SW 1271 (cell line): ENCODE results near the gene CREB3L2.
"Not testable (repeated sequence)": the region's sequence is repeated elsewhere in the genome, so short reads cannot be mapped to it uniquely, and the experiment has no call there.

Source experiments
- DNase-seq, 2 experiments: peaks; one replicate each; lab custom pipeline; 2025; lab: John Stamatoyannopoulos, UW

The CREB3L2 gene

GRCh38 chr7:137968890-137969289, 33.0 kb downstream of the CREB3L2 start:
- DNase-seq, result no peak

GRCh38 chr7:137968339-137968738, 33.5 kb downstream of the CREB3L2 start:
- DNase-seq, result not testable (repeated sequence)

DNA sequence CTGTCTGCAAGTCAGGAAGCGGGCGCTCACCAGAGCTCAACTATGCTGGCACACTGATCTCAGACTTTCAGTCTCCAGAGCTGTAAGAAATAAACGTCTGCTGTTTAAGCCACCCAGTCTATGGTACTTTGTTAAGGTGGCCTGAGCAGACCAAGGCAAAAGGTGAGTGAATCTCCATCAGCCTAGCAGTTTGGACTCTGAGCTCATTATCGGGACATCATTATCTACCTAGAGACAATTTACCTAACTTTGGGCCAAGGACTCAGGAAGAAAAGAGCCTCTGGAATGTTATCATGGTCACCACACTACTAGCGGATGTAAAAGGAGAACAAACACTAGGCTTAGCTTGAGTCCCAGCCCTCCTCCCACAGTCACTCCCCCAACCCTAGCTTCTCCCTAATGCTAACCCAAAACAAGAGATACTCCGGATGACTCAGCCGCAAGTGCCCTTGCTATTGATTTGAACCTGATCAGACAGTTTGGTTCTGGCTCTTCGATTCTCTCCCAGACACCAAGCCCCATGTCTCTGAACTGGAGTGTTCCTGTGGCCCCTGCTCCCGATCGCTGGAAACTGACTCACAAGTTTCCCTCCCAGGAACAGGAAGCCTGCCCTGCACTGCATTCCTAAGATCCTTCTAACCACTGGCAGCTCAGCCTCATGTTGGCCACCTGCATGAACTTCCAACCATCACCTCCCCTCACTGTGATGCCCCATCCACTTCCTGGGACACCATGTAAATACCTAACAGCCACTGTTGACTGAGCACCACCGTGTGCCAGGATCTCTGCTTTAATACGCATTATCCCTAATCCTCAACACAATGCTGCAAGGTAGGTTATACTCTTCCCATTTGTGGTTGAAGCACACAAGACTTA, 34.5 kb downstream of the CREB3L2 start:
- DNase-seq, result peak; percentile 43 to 80

DNA sequence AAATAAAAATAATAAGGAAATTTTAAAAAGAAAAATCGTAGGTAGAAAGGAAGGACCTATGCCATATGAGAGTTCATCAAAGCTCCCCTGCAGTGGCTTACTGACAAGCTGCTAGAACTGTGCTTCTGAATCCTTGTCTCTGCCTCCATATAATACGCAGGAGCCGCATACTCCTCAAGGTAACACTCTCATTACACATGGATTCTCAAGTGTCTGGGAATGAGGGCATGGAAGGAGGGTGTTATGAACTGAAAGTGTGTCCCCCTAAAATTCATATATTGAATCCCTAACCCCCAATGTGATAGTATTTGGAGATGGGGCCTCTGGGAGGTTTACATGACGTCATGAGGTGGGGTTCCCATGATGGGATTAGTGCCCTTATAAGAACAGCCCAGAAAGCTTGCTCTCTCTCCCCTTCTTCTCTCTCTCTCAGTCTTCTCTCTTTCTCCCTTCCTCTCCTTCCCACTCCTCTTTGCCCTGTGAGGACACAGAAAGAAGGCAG, 35.2 kb downstream of the CREB3L2 start:
- no peak for DNase-seq

DNA sequence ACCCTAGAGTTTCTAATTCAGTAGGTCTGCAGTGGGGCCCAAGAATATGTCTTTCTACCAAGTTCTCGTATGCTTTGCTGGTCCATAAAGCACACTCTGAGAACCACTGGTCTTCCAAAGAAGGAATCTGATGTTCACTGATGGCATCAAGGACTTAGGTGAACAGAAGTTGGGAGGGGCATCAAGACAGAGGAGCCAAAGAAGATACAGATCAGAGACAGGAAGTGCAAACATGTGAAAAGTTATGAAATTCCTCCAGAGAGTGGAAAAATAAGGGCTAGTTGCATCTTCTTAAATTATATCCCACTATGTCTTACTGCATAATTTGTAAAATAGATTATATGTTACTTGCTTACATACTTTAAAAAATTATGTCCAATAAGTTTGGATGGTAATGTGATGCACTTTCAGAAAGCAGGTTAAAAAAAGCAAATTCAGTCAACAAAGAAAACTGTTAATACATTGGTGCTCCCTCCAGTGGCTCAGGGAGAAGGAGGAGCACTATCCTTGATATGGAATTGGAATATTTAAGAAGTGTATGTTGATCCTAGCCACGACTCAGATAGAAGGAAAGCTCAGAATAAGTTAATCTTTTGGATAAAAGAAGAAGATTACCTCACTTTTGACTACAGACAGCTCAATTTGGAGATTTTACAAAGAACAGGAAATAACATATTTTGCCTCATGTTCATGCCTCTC, 35.8 kb downstream of the CREB3L2 start:
- DNase-seq, result no peak

DNA sequence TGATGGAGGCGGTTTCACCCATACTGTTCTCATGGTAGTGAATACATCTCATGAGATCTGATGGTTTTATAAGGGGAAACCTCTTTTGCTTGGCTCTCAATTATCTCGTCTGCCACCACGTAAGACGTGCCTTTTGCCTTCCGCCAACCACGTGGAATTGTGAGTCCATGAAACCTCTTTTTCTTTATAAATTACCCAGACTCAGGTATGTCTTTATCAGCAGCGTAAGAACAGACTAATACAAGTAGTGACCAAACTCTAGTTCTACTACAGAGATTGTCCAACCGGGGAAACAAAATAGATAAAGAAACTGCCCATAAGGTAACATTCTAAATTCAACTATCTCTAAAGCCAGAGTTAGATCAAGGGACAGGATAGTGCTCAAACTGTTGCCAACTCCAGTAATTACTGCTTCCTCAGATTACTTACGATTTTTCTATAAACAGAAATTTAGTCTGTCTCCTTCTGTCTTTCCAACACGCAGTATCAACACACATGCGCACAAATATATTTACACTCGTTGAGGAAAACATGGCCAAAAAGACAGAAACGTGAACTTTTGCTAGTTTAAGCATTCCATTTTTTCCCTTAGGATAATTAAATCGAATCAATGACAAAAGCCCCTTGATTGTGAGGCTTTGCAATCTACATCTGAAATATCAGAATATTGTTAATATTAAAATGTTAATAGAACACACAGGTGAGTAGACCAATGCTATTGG, 36.9 kb downstream of the CREB3L2 start:
- DNase-seq, result no peak

GRCh38 chr7:137962875-137963507, 38.9 kb downstream of the CREB3L2 start:
- DNase-seq, result no peak

GRCh38 chr7:137962491-137962874, 39.4 kb downstream of the CREB3L2 start:
- no peak for DNase-seq

GRCh38 chr7:137961200-137962177, 40.4 kb downstream of the CREB3L2 start:
- no peak for DNase-seq

GRCh38 chr7:137960020-137960419, 41.9 kb downstream of the CREB3L2 start:
- no peak for DNase-seq

DNA sequence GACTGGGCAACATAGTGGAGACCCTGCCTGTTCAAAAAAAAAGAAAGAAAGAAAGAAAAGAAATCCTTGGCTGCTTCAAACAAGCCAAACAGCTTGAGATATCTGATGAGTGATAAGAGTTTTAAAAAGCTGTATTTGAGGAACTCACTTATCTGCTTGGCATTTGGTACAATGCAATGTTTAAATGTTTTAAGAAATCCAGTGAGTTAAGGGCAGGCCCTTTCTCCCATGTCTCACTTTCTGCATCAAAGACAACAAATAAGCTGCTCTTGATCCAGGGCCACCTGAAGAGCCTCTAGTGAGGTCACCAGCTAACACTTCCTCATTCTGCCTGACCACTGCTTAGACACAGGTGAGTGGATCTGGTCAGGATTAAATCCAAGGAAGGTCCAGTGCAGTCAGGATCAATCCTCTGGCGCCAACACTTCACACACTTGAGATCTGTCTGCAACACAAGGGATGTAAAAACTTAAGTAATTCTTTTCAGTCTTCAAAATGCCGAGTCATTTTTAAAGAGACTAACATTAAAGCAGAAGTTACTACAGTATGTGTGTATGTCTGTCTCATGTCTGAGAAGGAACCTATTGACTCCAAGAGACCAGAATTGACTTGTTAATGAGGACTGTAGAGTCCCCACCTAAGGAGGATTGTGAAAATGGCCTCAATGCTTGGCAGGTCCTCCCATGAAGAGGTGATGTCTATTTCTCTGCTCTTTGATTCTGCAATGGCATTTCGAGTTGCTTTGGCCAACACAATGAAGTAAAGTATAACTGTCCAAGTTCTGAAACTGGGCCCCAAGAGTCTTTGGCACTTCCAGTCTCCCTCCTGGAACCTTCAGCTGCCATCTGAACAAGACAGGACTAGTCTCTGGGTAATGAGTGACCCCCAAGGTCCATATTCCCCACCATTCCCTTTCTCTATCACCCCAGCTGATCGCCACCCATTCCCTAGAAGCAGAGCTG, 43.1 kb downstream of the CREB3L2 start:
- DNase-seq, result no peak

DNA sequence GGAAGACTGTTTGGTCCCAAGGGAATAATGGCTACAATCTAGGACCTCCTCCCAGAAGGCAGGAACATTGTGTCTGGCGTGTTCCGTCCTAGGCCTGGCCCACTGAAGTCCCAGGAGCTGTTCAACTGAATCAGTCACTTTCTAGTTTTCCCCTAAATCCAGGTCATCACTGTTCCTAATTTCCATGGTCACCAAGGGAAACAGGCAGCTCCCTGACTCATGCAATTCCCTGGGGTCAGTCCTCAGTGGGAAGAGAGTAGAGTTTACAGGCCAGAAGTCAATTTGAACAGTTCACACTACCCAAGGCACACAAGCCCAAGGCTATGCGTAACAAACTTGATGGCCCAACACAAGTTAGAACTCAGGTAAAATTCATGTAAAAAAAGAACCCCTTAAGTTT, 44.0 kb downstream of the CREB3L2 start:
- DNase-seq, result no peak

DNA sequence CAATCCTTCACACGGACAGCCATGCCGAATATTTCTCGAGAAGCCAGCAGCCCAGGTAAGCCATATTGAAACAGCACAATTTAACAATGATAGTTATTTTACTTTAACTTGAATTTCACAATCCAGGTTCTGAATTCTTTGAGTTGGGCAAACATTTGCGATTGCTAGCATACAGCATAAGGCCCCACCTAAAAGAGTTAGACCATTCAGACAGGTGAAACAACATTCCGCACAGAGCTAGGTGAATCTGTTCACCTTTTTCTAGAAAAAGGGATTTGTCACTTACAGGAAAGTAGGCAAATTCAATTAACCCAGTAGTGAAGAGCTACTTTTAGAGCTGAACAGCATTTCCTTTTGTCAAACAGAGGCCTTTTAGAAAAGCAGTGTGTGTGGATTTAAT, 45.3 kb downstream of the CREB3L2 start:
- DNase-seq, result no peak

- DNase-seq, result no peak
Observed at GRCh38 chr7:137956183-137956582, 45.7 kb downstream of the CREB3L2 start.

GRCh38 chr7:137954614-137955013, 47.3 kb downstream of the CREB3L2 start:
- DNase-seq, result no peak

DNA sequence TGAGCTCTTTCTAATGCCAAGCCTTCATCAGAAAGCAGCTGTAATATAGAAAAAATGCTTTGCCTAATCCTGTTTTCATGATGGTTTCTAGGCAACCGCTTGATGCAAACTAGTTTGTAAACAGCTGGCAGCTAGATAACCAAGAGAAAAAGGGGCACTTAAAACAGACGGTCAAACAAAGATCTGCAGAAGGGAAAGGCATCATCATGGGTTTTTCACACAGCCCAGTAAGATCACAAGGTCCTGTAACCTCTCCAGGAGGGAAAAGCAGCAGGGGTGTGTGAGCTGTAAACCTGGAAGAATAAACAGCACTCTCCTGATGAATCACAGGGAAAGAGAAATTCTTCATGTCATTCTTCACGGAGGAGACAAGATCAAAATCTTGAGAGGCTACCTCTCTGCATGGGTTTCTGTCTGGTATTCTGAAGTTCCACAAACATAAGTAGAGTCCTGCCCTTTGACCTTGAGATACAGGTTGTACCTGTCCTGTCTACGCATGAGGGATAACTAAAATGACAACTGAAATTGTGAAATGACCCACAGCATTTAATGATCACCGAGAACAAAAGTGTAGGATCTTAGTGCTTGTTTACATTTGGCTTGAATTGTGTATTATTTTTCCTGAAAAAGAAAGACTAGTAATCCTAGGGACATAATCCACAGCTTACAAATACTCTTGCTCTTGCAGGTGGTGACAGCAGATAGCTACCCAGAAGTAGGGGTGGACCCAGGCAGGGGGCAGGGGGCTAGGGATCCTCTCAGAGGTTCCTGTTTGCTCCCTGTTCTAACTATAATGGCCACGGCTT, 48.0 kb downstream of the CREB3L2 start:
- peak in 1 of 2 experiments; percentile 22 for DNase-seq

GRCh38 chr7:137953043-137953664, 48.7 kb downstream of the CREB3L2 start:
- no peak for DNase-seq

DNA sequence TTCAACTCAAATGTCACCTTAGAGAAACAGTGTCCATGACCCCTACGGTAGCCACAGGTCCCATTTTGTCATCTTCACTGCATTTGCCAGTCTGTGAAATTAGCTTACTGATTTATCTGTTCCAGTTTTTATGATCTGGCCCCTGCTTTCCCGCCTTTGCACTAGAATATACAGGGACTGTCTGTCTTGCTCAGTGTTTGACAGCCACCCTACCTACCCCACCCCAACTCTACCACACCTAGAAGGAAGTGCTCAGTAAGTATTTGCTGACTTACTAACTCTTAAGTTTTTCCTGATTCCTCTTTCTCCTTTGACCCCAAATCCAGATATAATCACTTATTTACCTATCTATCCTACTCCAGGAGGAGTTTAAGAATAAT, 49.5 kb downstream of the CREB3L2 start:
- DNase-seq, result no peak
